GM21786 (cell line): Measurements from ENCODE around the gene ZFAND3.
"Not testable (repeated sequence)": the region's sequence is repeated elsewhere in the genome, so short reads cannot be mapped to it uniquely, and the experiment has no call there.

Experiments
- ATAC-seq: cut with Tn5 transposase; IDR thresholded peaks from one replicate; pipeline ENCODE4 v1.9.1; 2021; ENCODE audit not compliant: unreplicated experiment

The ZFAND3 gene

GRCh38 chr6:37862430-37862829, 42.9 kb downstream of the ZFAND3 start:
- ATAC-seq = no peak

GRCh38 chr6:37862992-37863391, 43.5 kb downstream of the ZFAND3 start:
- ATAC-seq = no peak

- ATAC-seq = no peak
These were observed 44.7 kb downstream of the ZFAND3 start for GRCh38 chr6:37864250-37864649.

- no peak for ATAC-seq
These were observed 46.0 kb downstream of the ZFAND3 start for GRCh38 chr6:37865504-37865903.

GRCh38 chr6:37866590-37867507, 47.3 kb downstream of the ZFAND3 start:
- no peak for ATAC-seq

GRCh38 chr6:37867756-37868446, 48.4 kb downstream of the ZFAND3 start:
- ATAC-seq = peak; percentile 46

- no peak for ATAC-seq
These were observed 48.9 kb downstream of the ZFAND3 start for GRCh38 chr6:37868447-37868825.

GRCh38 chr6:37871616-37872372, 52.3 kb downstream of the ZFAND3 start:
- no peak for ATAC-seq

GRCh38 chr6:37872373-37872745, 52.8 kb downstream of the ZFAND3 start:
- ATAC-seq = no peak

- ATAC-seq = no peak
These were observed 55.2 kb downstream of the ZFAND3 start for GRCh38 chr6:37874726-37875125.

- ATAC-seq = no peak
These were observed 56.2 kb downstream of the ZFAND3 start for GRCh38 chr6:37875561-37876309.

- no peak for ATAC-seq
These were observed 57.3 kb downstream of the ZFAND3 start for GRCh38 chr6:37876843-37877242.

GRCh38 chr6:37877373-37878149, 58.0 kb downstream of the ZFAND3 start:
- ATAC-seq = no peak

- ATAC-seq = no peak
These were observed 58.7 kb downstream of the ZFAND3 start for GRCh38 chr6:37878150-37878710.

GRCh38 chr6:37880602-37881001, 61.1 kb downstream of the ZFAND3 start:
- not testable (repeated sequence) for ATAC-seq

GRCh38 chr6:37882292-37882691, 62.8 kb downstream of the ZFAND3 start:
- ATAC-seq = no peak

- ATAC-seq = no peak
These were observed 63.3 kb downstream of the ZFAND3 start for GRCh38 chr6:37882724-37883413.

GRCh38 chr6:37884548-37884947, 65.0 kb downstream of the ZFAND3 start:
- no peak for ATAC-seq

GRCh38 chr6:37889051-37889450, 69.5 kb downstream of the ZFAND3 start:
- no peak for ATAC-seq
